Measurements from ENCODE around the gene CHMP3.

GRCh38 chr2:86489542-86489941, 73.7 kb downstream of the CHMP3 start:
- no peak for TF ChIP-seq CTCF (conservative IDR thresholded peaks at IDR 0.05)
- TF ChIP-seq ZFX (IDR thresholded peaks at IDR 0.05) = no peak
